NCI-H446 (cell line): ENCODE results near the gene TNIK.
A peak's percentile ranks its signal among the peaks of the same experiment; 100 is the strongest.

ENCODE experiments used
- DNase-seq, 2 experiments: peaks; one replicate each; lab custom pipeline; 2025; lab: John Stamatoyannopoulos, UW

The TNIK gene

GRCh38 chr3:171340434-171340833, 119.8 kb downstream of the TNIK start:
- DNase-seq, result no peak

GRCh38 chr3:171339598-171339997, 120.6 kb downstream of the TNIK start:
- DNase-seq, result peak; percentile 50 to 84

- no peak for DNase-seq
Observed at GRCh38 chr3:171336406-171336805, 123.8 kb downstream of the TNIK start.

GRCh38 chr3:171335559-171335958, 124.6 kb downstream of the TNIK start:
- no peak for DNase-seq

- peak; percentile 92 to 98 for DNase-seq
Observed at GRCh38 chr3:171334465-171334811, 125.8 kb downstream of the TNIK start.

- DNase-seq, result peak; percentile 53 to 66
Observed at GRCh38 chr3:171333784-171334464, 126.3 kb downstream of the TNIK start.

- DNase-seq, result no peak
Observed at GRCh38 chr3:171330938-171331337, 129.3 kb downstream of the TNIK start.

- DNase-seq, result peak; percentile 28 to 40
Observed at GRCh38 chr3:171329746-171330145, 130.5 kb downstream of the TNIK start.

- peak; percentile 64 to 69 for DNase-seq
Observed at GRCh38 chr3:171328419-171329082, 131.7 kb downstream of the TNIK start.

GRCh38 chr3:171327441-171328174, 132.6 kb downstream of the TNIK start:
- no peak for DNase-seq

- DNase-seq, result no peak
Observed at GRCh38 chr3:171326717-171327440, 133.3 kb downstream of the TNIK start.

GRCh38 chr3:171323938-171324536, 136.2 kb downstream of the TNIK start:
- DNase-seq, result peak; percentile 77 to 79

GRCh38 chr3:171321559-171322360, 138.4 kb downstream of the TNIK start:
- DNase-seq, result peak in 1 of 2 experiments; percentile 78

- peak; percentile 86 to 94 for DNase-seq
Observed at GRCh38 chr3:171320750-171321558, 139.3 kb downstream of the TNIK start.

- peak; percentile 82 to 94 for DNase-seq
Observed at GRCh38 chr3:171317171-171317570, 143.0 kb downstream of the TNIK start.

GRCh38 chr3:171315919-171316318, 144.3 kb downstream of the TNIK start:
- no peak for DNase-seq

- DNase-seq, result no peak
Observed at GRCh38 chr3:171315101-171315500, 145.1 kb downstream of the TNIK start.

- no peak for DNase-seq
Observed at GRCh38 chr3:171314341-171314740, 145.9 kb downstream of the TNIK start.

GRCh38 chr3:171313702-171314101, 146.5 kb downstream of the TNIK start:
- DNase-seq, result no peak

GRCh38 chr3:171312741-171313140, 147.5 kb downstream of the TNIK start:
- DNase-seq, result peak in 1 of 2 experiments; percentile 36
